A673 (cell line): ENCODE results near the gene SETX. TPM values are rescaled to one million over a fixed set of nuclear protein-coding genes. Genes with fewer than 3 reads are reported as not detected.
"Not testable (repeated sequence)": the region's sequence is repeated elsewhere in the genome, so short reads cannot be mapped to it uniquely, and the experiment has no call there.

Source experiments
- BruUV-seq: library from RNA; stranded (reverse); fragments of 400-500 nt; replicated peaks from 2 replicates; lab custom pipeline; 2021; lab: Mats Ljungman, UMichigan
- CTCF ChIA-PET: fragments of 300-600 bp; sonication (Branson Sonifier 250); formaldehyde crosslinking; loops from one replicate; lab custom pipeline; 2022; ENCODE audit warnings: antibody characterized with exemption; lab: Charles Lee
- POLR2A ChIA-PET: fragments of 300-600 bp; sonication (Branson Sonifier 250); formaldehyde crosslinking; loops from one replicate; lab custom pipeline; 2022; ENCODE audit warnings: antibody characterized with exemption; ENCODE audit not compliant: low non-redundant PET; lab: Charles Lee
- DNase-seq: peaks from one replicate; pipeline ENCODE4 v3.0.0-alpha.2; 2015; ENCODE audit warnings: low spot score
- H3K27ac ChIP-seq: fragments of 200-600 bp; sonication (generic); 2 replicates; pipeline ENCODE4 v1.5.1; 2016; ENCODE audit warnings: mixed run types, low read depth, mild to moderate bottlenecking, mixed read lengths, antibody characterized with exemption, low read length; ENCODE audit not compliant: poor library complexity, severe bottlenecking
- H3K27me3 ChIP-seq: fragments of 200-600 bp; sonication (generic); replicated peaks from 2 replicates; pipeline ENCODE4 v1.6.1; 2017; ENCODE audit warnings: mixed run types, low read depth, mild to moderate bottlenecking, mixed read lengths, antibody characterized with exemption, low read length; ENCODE audit not compliant: insufficient read depth, poor library complexity
- H3K36me3 ChIP-seq: fragments of 200-600 bp; sonication (generic); 2 replicates; pipeline ENCODE4 v1.6.1; 2016; ENCODE audit warnings: mixed run types, mild to moderate bottlenecking, mixed read lengths, antibody characterized with exemption, low read length; ENCODE audit not compliant: insufficient read depth, poor library complexity, severe bottlenecking
- H3K4me1 ChIP-seq: fragments of 200-600 bp; sonication (generic); 2 replicates; pipeline ENCODE4 v1.6.1; 2017; ENCODE audit warnings: mixed run types, mild to moderate bottlenecking, mixed read lengths, antibody characterized with exemption, low read length; ENCODE audit not compliant: insufficient read depth, poor library complexity, severe bottlenecking
- H3K4me3 ChIP-seq: fragments of 200-600 bp; sonication (generic); 2 replicates; pipeline ENCODE4 v1.5.1; 2016; ENCODE audit warnings: low read depth, mixed run types, mild to moderate bottlenecking, mixed read lengths, low read length; ENCODE audit not compliant: poor library complexity, severe bottlenecking
- H3K9me3 ChIP-seq: fragments of 200-600 bp; sonication (generic); 2 replicates; pipeline ENCODE4 v1.6.1; 2016; ENCODE audit warnings: mixed run types, low read depth, mild to moderate bottlenecking, mixed read lengths, antibody characterized with exemption, low read length; ENCODE audit not compliant: poor library complexity, severe bottlenecking
- CTCF ChIP-seq: fragments of 300-800, 200-600 bp; sonication (generic); conservative IDR thresholded peaks from 2 replicates; pipeline ENCODE4 v1.5.1; 2017; ENCODE audit warnings: low read depth, mild to moderate bottlenecking, antibody characterized with exemption, low read length, moderate library complexity, mixed read lengths
- EZH2 ChIP-seq: fragments of 200-600 bp; sonication (generic); IDR thresholded peaks from 2 replicates; pipeline ENCODE4 v1.6.1; 2017; ENCODE audit warnings: borderline replicate concordance, low read depth, mild to moderate bottlenecking, mixed read lengths, antibody characterized with exemption, low read length; ENCODE audit not compliant: poor library complexity, severe bottlenecking
- intact Hi-C: fragments of 100-400 bp; cut with micrococcal nuclease; formaldehyde crosslinking; loops from one replicate; pipeline ENCODE4 v1.10.0; 2022; ENCODE audit not compliant: unreplicated experiment
- total RNA-seq: library from RNA; stranded (reverse); gene quantifications from 2 replicates; pipeline ENCODE4 v1.2.3, GENCODE V29; 2021

Gene SETX
- total RNA-seq, 1 experiment from 2014 or later: 41.4 TPM

DNA sequence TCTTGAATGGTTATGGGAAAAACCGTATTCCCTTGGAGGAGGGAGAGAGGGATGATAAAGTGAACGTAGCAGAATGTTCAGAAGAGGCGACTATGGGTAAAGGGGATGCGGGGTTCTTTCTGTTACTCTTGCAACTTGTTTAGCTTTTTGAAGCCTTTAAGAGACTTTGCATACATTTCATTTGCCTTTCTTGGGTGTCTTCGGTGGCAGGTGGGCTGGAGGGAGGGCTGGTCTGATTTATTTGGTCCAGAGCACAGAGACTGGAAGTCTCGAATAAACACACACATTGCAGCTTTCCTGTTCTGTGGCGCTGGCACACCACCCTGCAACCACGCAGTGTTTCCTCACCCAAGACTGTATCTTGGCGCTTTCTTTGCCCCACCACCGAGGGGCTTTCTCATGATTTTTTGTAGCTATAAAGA is 28.7 kb upstream of the SETX start:
- Histone ChIP-seq H3K36me3 (peaks cover 48% of the 10 kb centered on the region), H3K4me3 (no peak overlapping the region), H3K27me3 (no peaks in the 10 kb centered on the region), H3K9me3 (no peaks in the 10 kb centered on the region), H3K27ac (no peak overlapping the region), H3K4me1 (no peaks in the 10 kb centered on the region)
- BruUV-seq: no TSS peak
- POLR2A ChIA-PET: no interaction called here
- intact Hi-C loops: no loop called here
- TF ChIP-seq EZH2 (no peak), CTCF (no peak)
- no peak for DNase-seq
- CTCF ChIA-PET: no interaction called here

DNA sequence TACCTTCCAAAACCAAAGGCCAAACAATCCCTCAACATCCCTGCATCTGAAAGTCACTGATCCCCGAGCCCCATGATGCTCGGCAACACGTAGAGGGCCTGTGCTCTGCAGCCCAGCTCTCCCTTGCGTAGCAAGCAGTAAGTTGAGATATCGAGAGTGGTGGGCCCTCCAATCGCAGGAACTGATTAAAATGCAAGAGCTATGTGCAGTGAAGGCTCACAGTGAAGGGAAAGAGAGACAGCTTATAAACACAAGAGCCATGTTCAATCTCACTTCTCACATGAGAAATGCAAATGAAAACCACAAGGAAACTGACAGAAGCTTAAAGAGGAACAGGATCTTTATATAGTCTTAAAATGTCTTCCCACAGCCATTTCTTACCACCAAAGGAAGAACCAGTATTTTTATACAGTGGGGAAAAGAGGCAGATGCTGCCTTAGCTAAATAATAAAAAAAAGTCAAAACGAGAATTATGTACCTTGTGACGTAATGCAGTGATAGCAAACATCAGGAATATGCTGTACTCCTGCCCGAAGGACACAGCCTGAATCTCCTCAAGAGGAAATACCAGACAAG is 27.3 kb upstream of the SETX start:
- Histone ChIP-seq H3K27me3 (no peaks in the 10 kb centered on the region), H3K27ac (no peak overlapping the region), H3K9me3 (no peaks in the 10 kb centered on the region), H3K4me3 (no peak overlapping the region), H3K36me3 (peaks cover 41% of the 10 kb centered on the region), H3K4me1 (no peaks in the 10 kb centered on the region)
- DNase-seq: no peak
- no TSS peak for BruUV-seq
- TF ChIP-seq EZH2 (no peak), CTCF (no peak)
- ChIA-PET POLR2A (no interaction called here), CTCF (no interaction called here)
- intact Hi-C loops: no loop called here

DNA sequence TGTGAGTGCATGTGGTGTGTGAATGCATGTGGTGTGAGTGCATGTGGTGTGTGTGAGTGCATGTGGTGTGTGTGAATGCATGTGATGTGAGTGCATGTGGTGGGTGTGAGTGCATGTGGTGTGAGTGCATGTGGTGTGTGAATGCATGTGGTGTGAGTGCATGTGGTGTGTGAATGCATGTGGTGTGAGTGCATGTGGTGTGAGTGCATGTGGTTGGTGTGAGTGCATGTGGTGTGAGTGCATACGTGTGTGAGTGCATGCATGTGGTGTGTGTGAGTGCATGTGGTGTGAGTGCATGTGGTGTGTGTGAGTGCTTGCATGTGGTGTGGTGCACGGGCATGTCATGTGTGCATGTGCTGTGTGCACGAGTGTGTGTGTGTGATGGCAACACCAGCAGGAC is 23.6 kb upstream of the SETX start:
- H3K27ac ChIP-seq, CTCF ChIA-PET, DNase-seq, H3K4me3 ChIP-seq, H3K4me1 ChIP-seq, BruUV-seq, intact Hi-C loops, POLR2A ChIA-PET, H3K27me3 ChIP-seq, H3K9me3 ChIP-seq: not testable (repeated sequence)
- peaks cover 21% of the 10 kb centered on the region for H3K36me3 ChIP-seq

DNA sequence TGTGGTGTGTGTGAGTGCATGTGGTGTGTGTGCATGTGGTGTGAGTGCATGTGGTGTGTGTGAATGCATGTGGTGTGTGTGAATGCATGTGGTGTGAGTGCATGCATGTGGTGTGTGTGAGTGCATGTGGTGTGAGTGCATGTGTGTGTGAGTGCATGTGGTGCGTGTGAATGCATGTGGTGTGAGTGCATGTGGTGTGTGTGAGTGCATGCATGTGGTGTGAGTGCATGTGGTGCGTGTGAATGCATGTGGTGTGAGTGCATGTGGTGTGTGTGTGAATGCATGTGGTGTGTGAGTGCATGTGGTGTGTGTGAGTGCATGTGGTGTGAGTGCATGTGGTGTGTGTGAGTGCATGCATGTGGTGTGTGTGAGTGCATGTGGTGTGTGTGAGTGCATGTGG is 23.0 kb upstream of the SETX start:
- intact Hi-C loops, DNase-seq, H3K4me3 ChIP-seq, H3K27me3 ChIP-seq, H3K27ac ChIP-seq, POLR2A ChIA-PET, CTCF ChIA-PET, H3K9me3 ChIP-seq, H3K4me1 ChIP-seq, BruUV-seq: not testable (repeated sequence)
- peaks cover 21% of the 10 kb centered on the region for H3K36me3 ChIP-seq
